ENCODE data around the gene KRT34. TPM values are rescaled to one million over a fixed set of nuclear protein-coding genes. Genes with fewer than 3 reads are reported as not detected.
"Not testable (repeated sequence)": the region's sequence is repeated elsewhere in the genome, so short reads cannot be mapped to it uniquely, and the experiment has no call there.

KRT34 gene
- polyA plus RNA-seq, 1 of the 3 experiments (the other 2 are of a cell fraction): 0.08 TPM

GRCh38 chr17:41347869-41348760 is 34.0 kb downstream of the KRT34 start:
- H3K36me3 ChIP-seq (replicated peaks in 1 of 2; ENCODE audit: control insufficient read depth in 1 of 2, insufficient read depth in 2 of 2, low read length in 1 of 2): no peaks in the 10 kb centered on the region
- H3K4me3 ChIP-seq (ENCODE audit: low read depth in 2 of 2, low read length in 1 of 2): no peak overlapping the region
- WGBS (ENCODE audit: low lambda C conversion rate): 46% methylated on average over 7 of the region's 7 CpGs
- H3K27ac ChIP-seq (ENCODE audit: low read depth in 2 of 2, low read length in 1 of 2): no peak overlapping the region
- ChIA-PET CTCF (interaction anchor here (1.0 to 1.2 kb wide), 5 partner anchors 9 to 319 kb away, joined by 3 to 6 read pairs (median 3); no protein-coding TSS in a partner anchor), POLR2A (no interaction called here)
- H3K9me2 ChIP-seq: no peaks in the 10 kb centered on the region
- TF ChIP-seq RAD21 (IDR thresholded peaks at IDR 0.05; ENCODE audit: low read length): no peak
- TF ChIP-seq YY1 (IDR thresholded peaks at IDR 0.05; ENCODE audit: low read depth): no peak
- TF ChIP-seq MEF2A (IDR thresholded peaks at IDR 0.05; ENCODE audit: borderline replicate concordance, low read depth): no peak
- TF ChIP-seq JUND (IDR thresholded peaks at IDR 0.05): no peak
- no peak for TF ChIP-seq FOSL2 (IDR thresholded peaks at IDR 0.05; ENCODE audit: borderline replicate concordance, low read depth)
- no peak overlapping the region for H3K9ac ChIP-seq
- no peaks in the 10 kb centered on the region for H3K4me1 ChIP-seq (ENCODE audit: control insufficient read depth in 1 of 2, insufficient read depth in 2 of 2, low read depth in 1 of 2, low read length in 1 of 2)
- no peaks in the 10 kb centered on the region for H3K9me3 ChIP-seq
- no peaks in the 10 kb centered on the region for H4K20me1 ChIP-seq (ENCODE audit: insufficient read depth)
- no peaks in the 10 kb centered on the region for H3K79me2 ChIP-seq (ENCODE audit: insufficient read depth)
- H3F3A ChIP-seq (replicated peaks; ENCODE audit: insufficient read depth): no peaks in the 10 kb centered on the region
- no peak overlapping the region for H2AFZ ChIP-seq (ENCODE audit: low read depth)
- H3K27me3 ChIP-seq (ENCODE audit: insufficient read depth): no peaks in the 10 kb centered on the region; the same call in 1 of the 2 replicates
- H3K4me2 ChIP-seq: no peak overlapping the region
- DNase-seq: no peak

GRCh38 chr17:41346421-41346820 is 35.7 kb downstream of the KRT34 start:
- H3K36me3 ChIP-seq (replicated peaks in 1 of 2; ENCODE audit: control insufficient read depth in 1 of 2, insufficient read depth in 2 of 2, low read length in 1 of 2); H3K4me2 ChIP-seq; H3K79me2 ChIP-seq (ENCODE audit: insufficient read depth); CTCF ChIA-PET; H3K4me3 ChIP-seq (ENCODE audit: low read depth in 2 of 2, low read length in 1 of 2); H3F3A ChIP-seq (replicated peaks; ENCODE audit: insufficient read depth); POLR2A ChIA-PET; H3K9me2 ChIP-seq; DNase-seq; H3K9me3 ChIP-seq; H2AFZ ChIP-seq (ENCODE audit: low read depth); H3K9ac ChIP-seq; H3K27me3 ChIP-seq (ENCODE audit: insufficient read depth); H3K4me1 ChIP-seq (ENCODE audit: control insufficient read depth in 1 of 2, insufficient read depth in 2 of 2, low read depth in 1 of 2, low read length in 1 of 2); H4K20me1 ChIP-seq (ENCODE audit: insufficient read depth); H3K27ac ChIP-seq (ENCODE audit: low read depth in 2 of 2, low read length in 1 of 2): not testable (repeated sequence)
- 78% methylated on average over 9 of the region's 16 CpGs for WGBS (ENCODE audit: low lambda C conversion rate)

GRCh38 chr17:41345992-41346391 is 36.1 kb downstream of the KRT34 start:
- POLR2A ChIA-PET: no interaction called here
- WGBS (ENCODE audit: low lambda C conversion rate): 35% methylated on average over 3 of the region's 3 CpGs

More at GRCh38 chr17:41345992-41346391, 36.1 kb downstream of the KRT34 start:
- Histone ChIP-seq H3K79me2 (ENCODE audit: insufficient read depth) (no peaks in the 10 kb centered on the region), H3K27ac (ENCODE audit: low read depth in 2 of 2, low read length in 1 of 2) (no peak overlapping the region), H3K27me3 (ENCODE audit: insufficient read depth) (no peaks in the 10 kb centered on the region; the same call in 1 of the 2 replicates), H3F3A (replicated peaks; ENCODE audit: insufficient read depth) (no peaks in the 10 kb centered on the region), H3K4me3 (ENCODE audit: low read depth in 2 of 2, low read length in 1 of 2) (no peak overlapping the region), H3K9ac (no peak overlapping the region), H3K9me3 (peaks cover 6% of the 10 kb centered on the region; the same call in 1 of the 2 replicates), H3K36me3 (replicated peaks in 1 of 2; ENCODE audit: control insufficient read depth in 1 of 2, insufficient read depth in 2 of 2, low read length in 1 of 2) (no peaks in the 10 kb centered on the region), H3K4me1 (ENCODE audit: control insufficient read depth in 1 of 2, insufficient read depth in 2 of 2, low read depth in 1 of 2, low read length in 1 of 2) (no peaks in the 10 kb centered on the region), H4K20me1 (ENCODE audit: insufficient read depth) (no peaks in the 10 kb centered on the region), H3K9me2 (no peaks in the 10 kb centered on the region), H2AFZ (ENCODE audit: low read depth) (no peak overlapping the region), H3K4me2 (no peak overlapping the region)
- TF ChIP-seq RXRA (IDR thresholded peaks at IDR 0.05; ENCODE audit: borderline replicate concordance, low read depth): no peak
- TF ChIP-seq TEAD4 (IDR thresholded peaks at IDR 0.05; ENCODE audit: borderline replicate concordance, insufficient read depth): no peak
- TF ChIP-seq MXI1 (IDR thresholded peaks at IDR 0.05; ENCODE audit: low read depth, low read length): no peak
- no peak for TF ChIP-seq CHD2 (IDR thresholded peaks at IDR 0.05; ENCODE audit: low read length, partially characterized antibody)
- no peak for TF ChIP-seq CTCF (IDR thresholded peaks at IDR 0.05)
- CTCF ChIA-PET: interaction anchor here (1.0 kb wide), 1 partner anchor 203 kb away, joined by 3 read pairs; no protein-coding TSS in a partner anchor
- no peak for DNase-seq
